H1 (cell line): Measurements from ENCODE around the gene TPPP2. TPM values are rescaled to one million over a fixed set of nuclear protein-coding genes. Genes with fewer than 3 reads are reported as not detected.

ENCODE experiments used
- CTCF ChIA-PET: fragments of 300-600 bp; sonication (Branson Sonifier 250); formaldehyde crosslinking; loops from one replicate; lab custom pipeline; 2021; ENCODE audit not compliant: partially characterized antibody; lab: Charles Lee
- POLR2A ChIA-PET: fragments of 300-600 bp; sonication (Branson Sonifier 250); formaldehyde crosslinking; loops from one replicate; lab custom pipeline; 2021; ENCODE audit warnings: inconsistent platforms; ENCODE audit not compliant: partially characterized antibody; lab: Charles Lee
- DNase-seq, 2 experiments: peaks; one replicate each; pipeline versions ENCODE4 v3.0.0 to v3.0.0-alpha.2; 2010 to 2022; ENCODE audit warnings: low spot score in 2 of 2, low read depth in 1 of 2, mixed read lengths in 1 of 2
- FAIRE-seq: peaks from 2 replicates; lab custom pipeline; 2011; peaks lifted over from hg19 to GRCh38; lab: Jason Lieb, UNC
- H2AFZ ChIP-seq: 2 replicates; pipeline ENCODE4 v1.8.1; 2012; ENCODE audit warnings: low read length, inconsistent platforms
- H2AK5ac ChIP-seq: 2 replicates; pipeline ENCODE4 v1.6.1; 2013; ENCODE audit warnings: low read depth, low read length
- H2BK120ac ChIP-seq: replicated peaks from 2 replicates; pipeline ENCODE3; 2013; ENCODE audit warnings: low read depth, low read length, inconsistent platforms
- H2BK12ac ChIP-seq: 2 replicates; pipeline ENCODE4 v1.6.1; 2013; ENCODE audit warnings: low read depth, low read length
- H2BK15ac ChIP-seq: 2 replicates; pipeline ENCODE4 v1.6.1; 2013; ENCODE audit warnings: low read length
- H2BK20ac ChIP-seq: 2 replicates; pipeline ENCODE4 v1.6.1; 2013; ENCODE audit warnings: low read length
- H2BK5ac ChIP-seq: 2 replicates; pipeline ENCODE4 v1.6.1; 2013; ENCODE audit warnings: low read depth, low read length
- H3K14ac ChIP-seq: 2 replicates; pipeline ENCODE4 v1.6.1; 2013; ENCODE audit warnings: inconsistent platforms; ENCODE audit not compliant: insufficient read length
- H3K18ac ChIP-seq: 2 replicates; pipeline ENCODE4 v1.6.1; 2013; ENCODE audit warnings: low read length; ENCODE audit errors: extremely low read depth
- H3K23ac ChIP-seq: 2 replicates; pipeline ENCODE4 v1.6.1; 2013; ENCODE audit warnings: inconsistent platforms; ENCODE audit not compliant: insufficient read length
- H3K23me2 ChIP-seq: 2 replicates; pipeline ENCODE4 v1.6.1; 2013; ENCODE audit warnings: low read depth, low read length
- H3K27ac ChIP-seq: 2 replicates; pipeline ENCODE4 v1.6.1; 2011; ENCODE audit warnings: low read depth, low read length, inconsistent platforms
- H3K27me3 ChIP-seq, 4 experiments: replicated peaks in 1 of 4; 1 replicate in 1 of 4; 2 replicates in 3 of 4; pipeline versions ENCODE4 v1.6.1 to v1.8.1; 2011 to 2013; ENCODE audit warnings: low read length in 3 of 4, mild to moderate bottlenecking in 3 of 4, inconsistent platforms in 2 of 4, mixed read lengths in 2 of 4, moderate library complexity in 1 of 4; ENCODE audit not compliant: control insufficient read depth in 3 of 4, insufficient read depth in 3 of 4; ENCODE audit errors: extremely low read depth in 1 of 4
- H3K36me3 ChIP-seq, 4 experiments: 2 replicates each; pipeline versions ENCODE4 v1.6.1 to v1.8.1; 2011 to 2013; ENCODE audit warnings: mild to moderate bottlenecking in 4 of 4, low read length in 3 of 4, moderate library complexity in 2 of 4, control low read depth in 1 of 4, inconsistent platforms in 1 of 4; ENCODE audit not compliant: insufficient read depth in 4 of 4, control insufficient read depth in 2 of 4
- H3K4ac ChIP-seq: replicated peaks from 2 replicates; pipeline ENCODE3; 2013; ENCODE audit warnings: low read length, low read depth, mixed read lengths, inconsistent platforms; ENCODE audit not compliant: insufficient read length
- H3K4me1 ChIP-seq, 4 experiments: replicated peaks in 1 of 4; 1 replicate in 1 of 4; 2 replicates in 3 of 4; pipeline versions ENCODE4 v1.6.1 to v1.8.1; 2011 to 2013; ENCODE audit warnings: low read length in 3 of 4, inconsistent platforms in 2 of 4, mixed read lengths in 1 of 4; ENCODE audit not compliant: insufficient read depth in 4 of 4, control insufficient read depth in 3 of 4
- H3K4me2 ChIP-seq, 2 experiments: 2 replicates each; pipeline versions ENCODE4 v1.6.1 to v1.8.1; 2011 to 2013; ENCODE audit warnings: low read depth in 2 of 2, low read length in 2 of 2, control low read depth in 1 of 2, inconsistent platforms in 1 of 2, mild to moderate bottlenecking in 1 of 2; ENCODE audit not compliant: insufficient read depth in 1 of 2
- H3K4me3 ChIP-seq, 4 experiments: fragments of 200-600, 300-600 bp in 1 of 4; sonication (generic), shearing (Covaris generic), sonication (Bioruptor Twin) in 1 of 4; 2 replicates each; pipeline versions ENCODE4 v1.5.1 to v1.8.1; 2011 to 2016; ENCODE audit warnings: low read length in 4 of 4, low read depth in 3 of 4, control low read depth in 2 of 4, inconsistent platforms in 2 of 4, mild to moderate bottlenecking in 2 of 4, mixed read lengths in 1 of 4, moderate library complexity in 1 of 4; ENCODE audit not compliant: insufficient read depth in 2 of 4; ENCODE audit errors: extremely low read depth in 1 of 4
- H3K56ac ChIP-seq: replicated peaks from 2 replicates; pipeline ENCODE3; 2013; ENCODE audit warnings: low read depth, mild to moderate bottlenecking, mixed read lengths, low read length, inconsistent platforms; ENCODE audit not compliant: insufficient read length
- H3K79me1 ChIP-seq: 2 replicates; pipeline ENCODE4 v1.6.1; 2013; ENCODE audit warnings: low read depth, low read length, control low read depth
- H3K79me2 ChIP-seq, 2 experiments: 2 replicates each; pipeline versions ENCODE4 v1.6.1 to v1.8.1; 2012 to 2013; ENCODE audit warnings: low read length in 2 of 2, mild to moderate bottlenecking in 2 of 2, inconsistent platforms in 1 of 2; ENCODE audit not compliant: insufficient read depth in 2 of 2, control insufficient read depth in 1 of 2
- H3K9ac ChIP-seq, 4 experiments: replicated peaks in 1 of 4; 1 replicate in 1 of 4; 2 replicates in 3 of 4; pipeline versions ENCODE4 v1.6.1 to v1.8.1; 2011 to 2013; ENCODE audit warnings: low read depth in 3 of 4, low read length in 3 of 4, control low read depth in 2 of 4, mild to moderate bottlenecking in 2 of 4, moderate library complexity in 2 of 4, inconsistent platforms in 1 of 4; ENCODE audit errors: extremely low read depth in 1 of 4
- H3K9me3 ChIP-seq, 2 experiments: 2 replicates each; pipeline versions ENCODE4 v1.6.1 to v1.8.1; 2012 to 2013; ENCODE audit warnings: mild to moderate bottlenecking in 2 of 2, moderate library complexity in 2 of 2, control low read depth in 1 of 2, inconsistent platforms in 1 of 2, low read depth in 1 of 2, low read length in 1 of 2, mixed read lengths in 1 of 2; ENCODE audit not compliant: insufficient read depth in 2 of 2
- H4K20me1 ChIP-seq, 2 experiments: replicated peaks in 1 of 2; 2 replicates each; pipeline versions ENCODE3 to v1.8.1; 2011 to 2013; ENCODE audit warnings: inconsistent platforms in 2 of 2, low read length in 2 of 2, mild to moderate bottlenecking in 1 of 2; ENCODE audit not compliant: insufficient read depth in 2 of 2, control insufficient read depth in 1 of 2
- H4K5ac ChIP-seq: 2 replicates; pipeline ENCODE4 v1.6.1; 2013; ENCODE audit warnings: low read length, low read depth, mixed read lengths, inconsistent platforms; ENCODE audit not compliant: insufficient read length
- H4K8ac ChIP-seq: 2 replicates; pipeline ENCODE4 v1.8.0; 2013; ENCODE audit warnings: mild to moderate bottlenecking, moderate library complexity, low read length, inconsistent platforms; ENCODE audit not compliant: insufficient read depth; ENCODE audit errors: extremely low read depth
- H4K91ac ChIP-seq: replicated peaks from 2 replicates; pipeline ENCODE3; 2013; ENCODE audit warnings: low read length, mixed read lengths, inconsistent platforms; ENCODE audit not compliant: insufficient read length
- BRCA1 ChIP-seq: IDR thresholded peaks from 2 replicates; pipeline ENCODE4 v1.6.1; 2012; ENCODE audit warnings: low read depth, low read length, improper control_type of control experiment
- GTF2F1 ChIP-seq: IDR thresholded peaks from 2 replicates; pipeline ENCODE4 v1.6.1; 2012; ENCODE audit warnings: low read depth, low read length, improper control_type of control experiment, borderline replicate concordance
- HDAC6 ChIP-seq: IDR thresholded peaks from one replicate; pipeline ENCODE4 v1.7.1; 2012; ENCODE audit warnings: low read depth, mild to moderate bottlenecking, inconsistent platforms, low read length, moderate library complexity
- POLR2A ChIP-seq, 2 experiments: IDR thresholded peaks; 1 replicate in 1 of 2; 2 replicates in 1 of 2; pipeline ENCODE4 v1.6.1; 2011; ENCODE audit warnings: low read depth in 2 of 2, low read length in 2 of 2, mild to moderate bottlenecking in 2 of 2; ENCODE audit errors: control extremely low read depth in 1 of 2
- POLR2AphosphoS5 ChIP-seq: IDR thresholded peaks from 2 replicates; pipeline ENCODE4 v1.6.1; 2011; ENCODE audit warnings: low read depth, low read length
- RFX5 ChIP-seq: IDR thresholded peaks from 2 replicates; pipeline ENCODE4 v1.6.1; 2011; ENCODE audit warnings: low read depth, low read length, improper control_type of control experiment, borderline replicate concordance
- SP1 ChIP-seq: IDR thresholded peaks from 2 replicates; pipeline ENCODE4 v1.6.1; 2011; ENCODE audit warnings: low read depth, low read length
- SP2 ChIP-seq: IDR thresholded peaks from 2 replicates; pipeline ENCODE4 v1.6.1; 2012; ENCODE audit warnings: mild to moderate bottlenecking, low read length, inconsistent platforms
- SUZ12 ChIP-seq: fragments of 200-600 bp; sonication (generic); IDR thresholded peaks from 2 replicates; pipeline ENCODE4 v1.6.1; 2012; ENCODE audit warnings: mild to moderate bottlenecking, inconsistent platforms, low read length, moderate library complexity, mixed read lengths
- YY1 ChIP-seq: IDR thresholded peaks from 2 replicates; pipeline ENCODE4 v1.6.1; 2011; ENCODE audit warnings: low read depth, mild to moderate bottlenecking, low read length
- WGBS, 2 experiments: shearing (Covaris generic) in 1 of 2; methylation state at CpG; one replicate each; pipeline versions ENCODE4 v1.1.6 to v1.1.7; 2013 to 2015; ENCODE audit warnings: low lambda C conversion rate in 2 of 2, mixed read lengths in 2 of 2, inconsistent platforms in 1 of 2, low coverage in 1 of 2, missing lambda C conversion rate in 1 of 2; ENCODE audit not compliant: insufficient replicate concordance in 2 of 2, insufficient coverage in 1 of 2, insufficient read length in 1 of 2; ENCODE audit errors: extremely low coverage in 1 of 2, missing lambda C conversion rate in 1 of 2; 5-methylcytosine and 5-hydroxymethylcytosine counted together
- polyA plus RNA-seq, 7 experiments: library from polyadenylated mRNA; depleted of rRNA in 3 of 7; stranded (reverse) in 5 of 7; unstranded in 2 of 7; fragments of >200 nt in 5 of 7; fragments of 200-250 nt in 2 of 7; gene quantifications; 1 replicate in 5 of 7; 2 replicates in 1 of 7; 4 replicates in 1 of 7; pipeline versions ENCODE4 v1.2.1 to v1.2.3, GENCODE V29; 2011 to 2013; ENCODE audit warnings: missing spikeins in 2 of 7, mixed read lengths in 2 of 7
- total RNA-seq: library from RNA; stranded (reverse); fragmentation: NEBNext Ultra II Directional; extraction: Animal tissue kit (Norgen Biotek cat#: 25700); gene quantifications from 2 replicates; pipeline ENCODE4 v1.2.1, GENCODE V29; 2021
- TF ChIP-seq, protein P1 (sequence below): IDR thresholded peaks from 2 replicates; pipeline ENCODE4 v1.6.1; 2012; ENCODE audit warnings: low read length, inconsistent platforms

TPPP2 gene
- total and polyA plus RNA-seq, 2 of the 8 experiments (the other 6 are each of a cell fraction or from before 2014, with no cell fraction given), result not detected

- Histone ChIP-seq H2BK5ac (no peak overlapping the region), H3K27ac (no peak overlapping the region), H2BK20ac (no peak overlapping the region), H2BK12ac (no peak overlapping the region), H3K27me3 (peaks cover 0 to 2% (median 0%) of the 10 kb centered on the region in 4 experiments; a peak in 2 of 7 replicates), H2AK5ac (no peak overlapping the region), H3K4me2 (no peak overlapping the region), H3K9ac (no peak overlapping the region), H4K8ac (no peak overlapping the region), H2BK120ac (no peak overlapping the region), H3K23me2 (no peaks in the 10 kb centered on the region), H3K36me3 (no peaks in the 10 kb centered on the region), H4K91ac (no peak overlapping the region), H3K14ac (no peak overlapping the region), H3K79me2 (no peaks in the 10 kb centered on the region), H3K18ac (no peak overlapping the region), H4K5ac (no peak overlapping the region), H3K4me1 (no peaks in the 10 kb centered on the region), H3K56ac (no peak overlapping the region), H3K4me3 (no peak overlapping the region), H2BK15ac (no peak overlapping the region), H3K9me3 (no peaks in the 10 kb centered on the region), H3K4ac (no peak overlapping the region), H2AFZ (no peak overlapping the region), H4K20me1 (no peaks in the 10 kb centered on the region), H3K23ac (no peak overlapping the region), H3K79me1 (no peaks in the 10 kb centered on the region)
- 72% methylated on average over 2 of the region's 2 CpGs; no CpG with 5 or more reads in 1 of the 2 experiments for WGBS, 2 experiments
- no peak for FAIRE-seq
- no peak for DNase-seq
- ChIA-PET POLR2A (interaction anchor here (1.3 to 1.6 kb wide), 3 partner anchors 12 to 282 kb away, joined by 3 to 6 read pairs (median 4); no protein-coding TSS in a partner anchor), CTCF (interaction anchor here (1.4 to 3.9 kb wide), 4 partner anchors 9 to 32 kb away, joined by 3 to 21 read pairs (median 6); partner anchors contain the start of gene SLC39A2)
- TF ChIP-seq, protein P1, sequence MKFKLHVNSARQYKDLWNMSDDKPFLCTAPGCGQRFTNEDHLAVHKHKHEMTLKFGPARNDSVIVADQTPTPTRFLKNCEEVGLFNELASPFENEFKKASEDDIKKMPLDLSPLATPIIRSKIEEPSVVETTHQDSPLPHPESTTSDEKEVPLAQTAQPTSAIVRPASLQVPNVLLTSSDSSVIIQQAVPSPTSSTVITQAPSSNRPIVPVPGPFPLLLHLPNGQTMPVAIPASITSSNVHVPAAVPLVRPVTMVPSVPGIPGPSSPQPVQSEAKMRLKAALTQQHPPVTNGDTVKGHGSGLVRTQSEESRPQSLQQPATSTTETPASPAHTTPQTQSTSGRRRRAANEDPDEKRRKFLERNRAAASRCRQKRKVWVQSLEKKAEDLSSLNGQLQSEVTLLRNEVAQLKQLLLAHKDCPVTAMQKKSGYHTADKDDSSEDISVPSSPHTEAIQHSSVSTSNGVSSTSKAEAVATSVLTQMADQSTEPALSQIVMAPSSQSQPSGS, result no peak
- TF ChIP-seq SP2, result no peak
- TF ChIP-seq BRCA1, result no peak
- TF ChIP-seq YY1, result no peak
- no peak for TF ChIP-seq SUZ12
- TF ChIP-seq GTF2F1, result no peak
- no peak for TF ChIP-seq HDAC6
- TF ChIP-seq RFX5, result no peak
- no peak for TF ChIP-seq POLR2AphosphoS5
- no peak for TF ChIP-seq POLR2A (IDR thresholded peaks at IDR 0.05; ENCODE audit: control extremely low read depth in 1 of 2, low read depth in 2 of 2, low read length in 2 of 2)
- TF ChIP-seq SP1, result no peak
These were observed 47.2 kb upstream of the TPPP2 start for GRCh38 chr14:20982646-20983369.
